Measurements from ENCODE around the gene SEMA3D. TPM values are rescaled to one million over a fixed set of nuclear protein-coding genes. Genes with fewer than 3 reads are reported as not detected.
A peak's percentile ranks its signal among the peaks of the same experiment; 100 is the strongest.

SEMA3D gene
- polyA plus RNA-seq, 1 experiment = 7.4 TPM

DNA sequence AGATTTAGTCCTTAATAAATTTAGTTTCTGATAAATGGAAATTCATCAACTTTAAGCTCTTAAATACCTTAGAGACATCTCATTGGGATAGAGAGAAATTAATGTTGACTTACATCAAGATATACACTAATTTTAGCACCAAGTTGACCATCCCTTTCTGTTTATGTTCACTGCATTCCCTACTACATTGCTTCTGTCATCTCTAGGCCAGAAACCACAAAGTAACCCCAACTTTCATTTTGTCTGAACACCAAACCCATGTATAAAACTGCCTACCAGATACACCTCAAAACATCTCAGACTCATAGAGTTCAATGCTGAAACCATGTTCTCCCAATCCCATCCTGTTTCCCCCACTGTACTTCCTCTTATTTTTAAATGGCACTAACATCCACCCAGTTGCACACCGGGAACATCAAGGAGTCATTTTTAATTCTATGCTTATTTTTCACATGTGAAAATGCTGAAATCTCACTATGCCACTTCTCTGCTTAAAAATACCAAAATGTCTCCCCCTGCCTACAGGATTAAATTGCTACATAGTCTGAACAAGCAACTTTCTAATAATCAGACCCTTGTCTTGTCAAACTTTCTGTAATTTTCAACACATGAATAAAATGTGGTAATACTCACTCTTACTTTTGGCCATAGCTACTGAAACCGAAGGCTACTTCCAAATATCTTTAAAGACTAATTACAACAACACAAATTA, 201.6 kb downstream of the SEMA3D start:
- Histone ChIP-seq H3K9me3 (ENCODE audit: control insufficient read depth, insufficient read depth, low read length) (no peaks in the 10 kb centered on the region), H3K27me3 (ENCODE audit: control insufficient read depth, insufficient read depth, low read length) (no peaks in the 10 kb centered on the region), H3K4me3 (ENCODE audit: low read depth, low read length) (no peak overlapping the region), H3K27ac (ENCODE audit: low read depth, low read length) (no peak overlapping the region)
- POLR2A ChIA-PET = no interaction called here
- CTCF ChIA-PET = interaction anchor here (0.5 to 3.0 kb wide), 10 partner anchors 9 to 1051 kb away, joined by 3 to 16 read pairs (median 3); no protein-coding TSS in a partner anchor
- TF ChIP-seq, protein P1, sequence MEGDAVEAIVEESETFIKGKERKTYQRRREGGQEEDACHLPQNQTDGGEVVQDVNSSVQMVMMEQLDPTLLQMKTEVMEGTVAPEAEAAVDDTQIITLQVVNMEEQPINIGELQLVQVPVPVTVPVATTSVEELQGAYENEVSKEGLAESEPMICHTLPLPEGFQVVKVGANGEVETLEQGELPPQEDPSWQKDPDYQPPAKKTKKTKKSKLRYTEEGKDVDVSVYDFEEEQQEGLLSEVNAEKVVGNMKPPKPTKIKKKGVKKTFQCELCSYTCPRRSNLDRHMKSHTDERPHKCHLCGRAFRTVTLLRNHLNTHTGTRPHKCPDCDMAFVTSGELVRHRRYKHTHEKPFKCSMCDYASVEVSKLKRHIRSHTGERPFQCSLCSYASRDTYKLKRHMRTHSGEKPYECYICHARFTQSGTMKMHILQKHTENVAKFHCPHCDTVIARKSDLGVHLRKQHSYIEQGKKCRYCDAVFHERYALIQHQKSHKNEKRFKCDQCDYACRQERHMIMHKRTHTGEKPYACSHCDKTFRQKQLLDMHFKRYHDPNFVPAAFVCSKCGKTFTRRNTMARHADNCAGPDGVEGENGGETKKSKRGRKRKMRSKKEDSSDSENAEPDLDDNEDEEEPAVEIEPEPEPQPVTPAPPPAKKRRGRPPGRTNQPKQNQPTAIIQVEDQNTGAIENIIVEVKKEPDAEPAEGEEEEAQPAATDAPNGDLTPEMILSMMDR (IDR thresholded peaks at IDR 0.05; ENCODE audit: low read depth, low read length) = peak; percentile 28; the same call in 1 of the 2 replicates
- no peak for DNase-seq (ENCODE audit: low read depth, low spot score)

DNA sequence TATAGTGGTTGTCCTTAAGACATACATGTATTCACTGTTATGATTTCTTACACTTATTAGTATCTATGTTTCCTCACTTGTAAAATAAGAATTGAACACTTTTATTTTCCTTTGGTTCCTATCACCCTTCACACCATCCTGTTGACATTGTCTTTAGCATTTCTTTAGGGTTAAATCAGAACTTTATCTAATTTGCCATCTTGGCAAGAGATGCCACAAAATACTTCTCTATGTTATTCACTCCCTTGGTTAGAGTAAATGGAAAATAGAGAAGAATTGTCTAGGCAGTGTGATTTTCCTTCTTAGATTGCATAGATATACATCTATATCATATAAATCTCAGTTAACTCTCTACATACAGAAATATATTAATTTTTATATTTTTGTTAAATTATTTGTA, 204.7 kb downstream of the SEMA3D start:
- ChIA-PET CTCF (no interaction called here), POLR2A (no interaction called here)
- DNase-seq (ENCODE audit: low read depth, low spot score) = no peak
- Histone ChIP-seq H3K27ac (ENCODE audit: low read depth, low read length) (no peak overlapping the region), H3K4me3 (ENCODE audit: low read depth, low read length) (no peak overlapping the region), H3K9me3 (ENCODE audit: control insufficient read depth, insufficient read depth, low read length) (no peaks in the 10 kb centered on the region), H3K27me3 (ENCODE audit: control insufficient read depth, insufficient read depth, low read length) (no peaks in the 10 kb centered on the region)
- TF ChIP-seq, protein P1 (IDR thresholded peaks at IDR 0.05; ENCODE audit: low read depth, low read length) = no peak

DNA sequence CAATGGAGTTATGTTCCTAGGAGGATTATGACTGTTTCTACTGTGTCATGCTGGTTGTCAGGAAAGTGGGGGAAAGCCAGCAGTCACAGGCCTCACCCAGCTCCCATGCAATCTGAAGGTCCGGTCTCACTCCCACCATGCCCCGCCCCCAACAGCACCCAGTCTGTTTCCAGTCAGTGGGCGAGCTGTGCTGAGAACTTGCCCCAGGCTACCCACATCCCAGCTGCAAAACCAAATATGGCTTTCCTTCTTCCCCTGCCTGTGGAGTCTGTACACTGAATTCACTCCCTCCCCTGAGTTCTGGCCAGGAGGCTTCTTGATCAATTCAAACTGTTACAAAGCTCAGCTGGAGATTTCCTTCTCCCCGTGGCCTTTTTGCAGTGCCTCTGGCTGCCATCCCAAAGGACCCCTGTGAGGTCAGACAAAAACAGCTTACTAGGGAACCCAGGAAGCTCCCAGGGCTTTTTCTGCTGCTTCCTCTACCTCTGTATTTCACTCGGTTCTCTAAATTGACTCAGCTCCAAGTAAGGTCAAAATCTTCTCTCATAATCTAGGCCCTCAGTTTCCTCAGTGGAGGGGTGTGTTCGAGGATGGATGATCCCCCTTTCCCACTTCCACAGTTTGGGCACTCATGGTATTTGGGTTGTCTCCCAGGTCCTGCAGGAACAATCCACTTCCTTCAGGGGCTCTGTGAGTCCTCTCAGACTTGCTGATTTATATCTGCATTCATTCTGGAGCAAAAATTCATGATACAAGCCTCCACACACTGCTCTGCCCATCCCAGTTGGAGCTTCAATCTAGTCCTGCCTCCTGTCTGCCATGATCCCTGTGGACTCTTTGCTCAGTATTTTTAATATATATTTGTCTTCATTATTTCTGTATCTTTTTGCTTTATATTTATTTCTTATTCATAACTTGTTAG, 205.5 kb downstream of the SEMA3D start:
- Histone ChIP-seq H3K27me3 (ENCODE audit: control insufficient read depth, insufficient read depth, low read length) (no peaks in the 10 kb centered on the region), H3K9me3 (ENCODE audit: control insufficient read depth, insufficient read depth, low read length) (no peaks in the 10 kb centered on the region), H3K27ac (ENCODE audit: low read depth, low read length) (no peak overlapping the region), H3K4me3 (ENCODE audit: low read depth, low read length) (no peak overlapping the region)
- TF ChIP-seq, protein P1 (IDR thresholded peaks at IDR 0.05; ENCODE audit: low read depth, low read length) = no peak
- ChIA-PET POLR2A (no interaction called here), CTCF (no interaction called here)
- DNase-seq (ENCODE audit: low read depth, low spot score) = no peak

DNA sequence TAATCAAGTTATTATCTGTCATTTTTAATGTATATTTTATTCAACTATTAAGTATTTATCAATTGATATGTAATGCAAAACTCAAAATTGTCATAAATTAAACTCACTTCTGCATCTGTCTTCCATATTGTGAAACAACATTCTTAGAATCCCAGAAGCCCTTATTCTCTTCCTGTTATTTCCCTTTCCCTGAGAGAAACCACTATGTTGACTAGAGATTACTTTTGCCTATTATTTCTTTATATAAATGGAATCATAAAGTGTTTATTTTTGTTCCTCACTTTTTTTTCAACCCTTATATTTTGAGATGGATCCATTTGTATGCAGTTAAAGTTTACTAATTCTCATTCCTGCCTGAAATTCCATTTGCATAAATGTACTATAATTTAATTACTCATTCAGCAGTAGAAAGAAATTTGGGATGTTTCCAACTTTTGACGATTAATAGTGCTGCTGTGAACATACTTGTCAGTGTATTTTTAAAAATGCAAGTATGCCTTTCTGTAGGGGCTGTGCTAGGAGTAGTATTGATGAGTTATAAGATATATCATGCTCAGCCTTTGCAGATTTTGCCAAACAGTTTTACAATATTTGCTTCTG, 211.2 kb downstream of the SEMA3D start:
- ChIA-PET POLR2A (no interaction called here), CTCF (interaction anchor here (0.7 kb wide), 1 partner anchor 774 kb away, joined by 3 read pairs; no protein-coding TSS in a partner anchor)
- TF ChIP-seq, protein P1 (IDR thresholded peaks at IDR 0.05; ENCODE audit: low read depth, low read length) = no peak
- no peaks in the 10 kb centered on the region for H3K27me3 ChIP-seq (ENCODE audit: control insufficient read depth, insufficient read depth, low read length)
- H3K4me3 ChIP-seq (ENCODE audit: low read depth, low read length) = no peak overlapping the region
- H3K27ac ChIP-seq (ENCODE audit: low read depth, low read length) = no peak overlapping the region
- H3K9me3 ChIP-seq (ENCODE audit: control insufficient read depth, insufficient read depth, low read length) = no peaks in the 10 kb centered on the region
- DNase-seq (ENCODE audit: low read depth, low spot score) = no peak

Measured in AG04450 (cell line).